Ascending aorta (tissue), 2 donors: ENCODE data around the gene LAX1. TPM values are rescaled to one million over a fixed set of nuclear protein-coding genes. Genes with fewer than 3 reads are reported as not detected.

Experiments used
- DNase-seq, 2 donors: peaks; one replicate each; pipeline ENCODE4 v3.0.0-alpha.2; 2019; ENCODE audit warnings: low spot score in 2 of 2
- H3K27ac ChIP-seq, 2 donors: fragments of 200-600 bp; sonication (generic); one replicate each; pipeline ENCODE4 v1.5.1; 2016 to 2017; ENCODE audit warnings: mild to moderate bottlenecking in 1 of 2
- H3K27me3 ChIP-seq: fragments of 200-600 bp; sonication (generic); one replicate; pipeline ENCODE4 v1.5.1; 2017
- H3K36me3 ChIP-seq, 2 donors: fragments of 200-600 bp; sonication (generic); one replicate each; pipeline ENCODE4 v1.5.1; 2016
- H3K4me1 ChIP-seq, 2 donors: fragments of 200-600 bp; sonication (generic); one replicate each; pipeline ENCODE4 v1.5.1; 2016 to 2017; ENCODE audit warnings: mild to moderate bottlenecking in 1 of 2
- H3K4me3 ChIP-seq, 2 donors: fragments of 200-600 bp; sonication (generic); one replicate each; pipeline ENCODE4 v1.5.1; 2016 to 2017; ENCODE audit warnings: mild to moderate bottlenecking in 1 of 2
- H3K9me3 ChIP-seq, 2 donors: fragments of 200-600 bp; sonication (generic); one replicate each; pipeline ENCODE4 v1.5.1; 2016
- intact Hi-C: fragments of 100-400 bp; cut with DNase I; formaldehyde crosslinking; loops from one replicate; pipeline ENCODE4 v1.15.1; 2023
- total RNA-seq: library from RNA; depleted of rRNA; stranded (reverse); fragments of >200 nt; gene quantifications from one replicate; pipeline ENCODE4 v1.1.0, GENCODE V29; 2016
- TF ChIP-seq, protein P1 (sequence below), 3 experiments: fragments of 200-600 bp in 2 of 3; fragments of 450-650 bp in 1 of 3; sonication (generic) in 2 of 3; IDR thresholded peaks; one replicate each; pipeline ENCODE4 v1.5.1; 2016 to 2019; ENCODE audit warnings: antibody characterized with exemption in 3 of 3, mild to moderate bottlenecking in 1 of 3, moderate library complexity in 1 of 3

LAX1 gene, protein sequence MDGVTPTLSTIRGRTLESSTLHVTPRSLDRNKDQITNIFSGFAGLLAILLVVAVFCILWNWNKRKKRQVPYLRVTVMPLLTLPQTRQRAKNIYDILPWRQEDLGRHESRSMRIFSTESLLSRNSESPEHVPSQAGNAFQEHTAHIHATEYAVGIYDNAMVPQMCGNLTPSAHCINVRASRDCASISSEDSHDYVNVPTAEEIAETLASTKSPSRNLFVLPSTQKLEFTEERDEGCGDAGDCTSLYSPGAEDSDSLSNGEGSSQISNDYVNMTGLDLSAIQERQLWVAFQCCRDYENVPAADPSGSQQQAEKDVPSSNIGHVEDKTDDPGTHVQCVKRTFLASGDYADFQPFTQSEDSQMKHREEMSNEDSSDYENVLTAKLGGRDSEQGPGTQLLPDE
- total RNA-seq, result not detected

DNA sequence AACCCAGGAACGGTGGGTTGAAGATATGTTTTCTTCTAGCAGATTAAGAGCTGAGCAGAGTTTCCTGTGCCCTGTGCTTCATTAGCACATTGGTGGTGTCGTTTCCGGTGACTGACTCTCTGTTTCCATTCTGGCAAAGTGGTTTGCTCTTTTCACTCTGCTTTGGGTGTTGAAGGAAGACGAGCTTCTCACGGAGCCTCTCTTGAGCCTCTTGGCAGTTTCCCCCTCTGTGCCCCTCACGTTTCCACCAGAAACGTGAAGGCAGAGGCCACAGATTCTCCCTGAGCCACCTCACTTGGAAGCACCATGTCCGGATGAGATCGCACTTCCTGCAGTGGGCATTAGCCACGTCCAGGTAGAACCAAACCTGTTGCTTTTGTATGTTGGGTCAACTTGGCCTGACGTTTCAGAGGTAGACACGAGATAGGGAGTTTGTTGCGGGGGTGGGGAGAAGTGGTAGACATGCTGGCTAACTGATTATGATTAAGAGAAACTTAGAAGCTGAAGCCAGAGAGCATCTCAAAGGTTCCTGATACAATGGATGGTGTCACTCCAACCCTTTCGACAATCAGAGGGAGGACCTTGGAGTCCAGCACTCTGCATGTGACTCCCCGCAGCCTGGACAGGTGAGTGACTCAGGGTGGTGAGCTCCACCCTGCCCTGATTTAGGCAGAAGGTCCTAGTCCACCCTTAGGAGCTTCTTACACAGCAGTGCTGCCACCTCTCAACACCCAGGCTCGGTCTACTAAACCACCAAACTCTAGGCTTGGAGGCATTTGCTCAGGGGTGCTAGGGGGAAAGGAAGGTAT is at the start of gene LAX1:
Gene LAX1 (plus strand): TSS at position 155 of the 809 bp plus-strand sequence. CDS start 383 bp downstream, at position 538.
- Histone ChIP-seq H3K36me3 (no peaks in the 10 kb centered on the region), H3K4me3 (no peak within 1 kb of the TSS), H3K4me1 (peaks cover 3 to 4% of the 10 kb centered on the region in 2 donors), H3K9me3 (no peaks in the 10 kb centered on the region), H3K27me3 (no peaks in the 10 kb centered on the region), H3K27ac (no peak within 1 kb of the TSS)
- no peak for DNase-seq
- intact Hi-C loops, result no loop called here
- TF ChIP-seq, protein P1, sequence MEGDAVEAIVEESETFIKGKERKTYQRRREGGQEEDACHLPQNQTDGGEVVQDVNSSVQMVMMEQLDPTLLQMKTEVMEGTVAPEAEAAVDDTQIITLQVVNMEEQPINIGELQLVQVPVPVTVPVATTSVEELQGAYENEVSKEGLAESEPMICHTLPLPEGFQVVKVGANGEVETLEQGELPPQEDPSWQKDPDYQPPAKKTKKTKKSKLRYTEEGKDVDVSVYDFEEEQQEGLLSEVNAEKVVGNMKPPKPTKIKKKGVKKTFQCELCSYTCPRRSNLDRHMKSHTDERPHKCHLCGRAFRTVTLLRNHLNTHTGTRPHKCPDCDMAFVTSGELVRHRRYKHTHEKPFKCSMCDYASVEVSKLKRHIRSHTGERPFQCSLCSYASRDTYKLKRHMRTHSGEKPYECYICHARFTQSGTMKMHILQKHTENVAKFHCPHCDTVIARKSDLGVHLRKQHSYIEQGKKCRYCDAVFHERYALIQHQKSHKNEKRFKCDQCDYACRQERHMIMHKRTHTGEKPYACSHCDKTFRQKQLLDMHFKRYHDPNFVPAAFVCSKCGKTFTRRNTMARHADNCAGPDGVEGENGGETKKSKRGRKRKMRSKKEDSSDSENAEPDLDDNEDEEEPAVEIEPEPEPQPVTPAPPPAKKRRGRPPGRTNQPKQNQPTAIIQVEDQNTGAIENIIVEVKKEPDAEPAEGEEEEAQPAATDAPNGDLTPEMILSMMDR (IDR thresholded peaks at IDR 0.05), result no peak

DNA sequence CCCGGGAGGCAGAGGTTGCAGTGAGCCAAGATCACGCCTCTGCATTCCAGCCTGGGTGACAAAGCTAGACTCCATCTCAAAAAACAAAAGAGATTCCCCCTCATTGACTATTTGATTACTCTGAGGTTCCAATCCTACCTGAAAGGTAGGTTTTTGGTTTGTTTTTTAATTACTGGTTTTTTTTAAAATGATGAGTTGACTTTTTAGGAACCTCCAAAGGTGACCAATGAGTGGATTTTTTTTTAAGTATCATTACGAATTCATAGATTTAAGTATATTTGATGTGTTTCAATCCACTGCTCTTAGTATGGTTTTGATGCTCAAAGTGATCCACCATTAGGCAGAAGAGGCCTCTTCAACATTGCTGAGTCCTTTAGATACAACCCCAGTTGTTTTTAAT is 47.9 kb upstream of the LAX1 start:
- Histone ChIP-seq H3K4me3 (no peak overlapping the region), H3K36me3 (peaks cover 63 to 67% of the 10 kb centered on the region in 2 donors), H3K27ac (no peak overlapping the region), H3K27me3 (no peaks in the 10 kb centered on the region), H3K4me1 (no peaks in the 10 kb centered on the region), H3K9me3 (no peaks in the 10 kb centered on the region)
- intact Hi-C loops, result no loop called here
- TF ChIP-seq, protein P1 (IDR thresholded peaks at IDR 0.05), result no peak
- DNase-seq, result no peak

GRCh38 chr1:203720242-203720641 is 44.7 kb upstream of the LAX1 start:
- DNase-seq, result no peak
- Histone ChIP-seq H3K27me3 (no peaks in the 10 kb centered on the region), H3K9me3 (no peaks in the 10 kb centered on the region), H3K36me3 (peaks cover 60 to 71% of the 10 kb centered on the region in 2 donors), H3K4me1 (no peaks in the 10 kb centered on the region), H3K27ac (no peak overlapping the region), H3K4me3 (no peak overlapping the region)
- TF ChIP-seq, protein P1 (IDR thresholded peaks at IDR 0.05), result no peak
- intact Hi-C loops, result no loop called here

GRCh38 chr1:203722909-203723308 is 42.1 kb upstream of the LAX1 start:
- no peaks in the 10 kb centered on the region for H3K9me3 ChIP-seq
- peaks cover 72 to 94% of the 10 kb centered on the region in 2 donors for H3K36me3 ChIP-seq
- no peaks in the 10 kb centered on the region for H3K27me3 ChIP-seq
- H3K27ac ChIP-seq, result no peak overlapping the region
- TF ChIP-seq, protein P1 (IDR thresholded peaks at IDR 0.05), result no peak
- no peak overlapping the region for H3K4me3 ChIP-seq
- intact Hi-C loops, result no loop called here
- DNase-seq, result no peak
- no peaks in the 10 kb centered on the region for H3K4me1 ChIP-seq

- Histone ChIP-seq H3K4me1 (no peaks in the 10 kb centered on the region), H3K4me3 (no peak overlapping the region), H3K9me3 (no peaks in the 10 kb centered on the region), H3K36me3 (peaks cover 72 to 100% of the 10 kb centered on the region in 2 donors), H3K27me3 (no peaks in the 10 kb centered on the region), H3K27ac (no peak overlapping the region)
- intact Hi-C loops, result no loop called here
- TF ChIP-seq, protein P1 (IDR thresholded peaks at IDR 0.05), result no peak
- DNase-seq, result no peak
Observed at GRCh38 chr1:203726417-203726867, 38.5 kb upstream of the LAX1 start.
